Measurements from ENCODE around the gene ELMO1. TPM values are rescaled to one million over a fixed set of nuclear protein-coding genes. Genes with fewer than 3 reads are reported as not detected.

Gene ELMO1
- polyA plus RNA-seq, 1 donor (not counting 4 experiments of a cell fraction or from before 2014, with no cell fraction given) = not detected

DNA sequence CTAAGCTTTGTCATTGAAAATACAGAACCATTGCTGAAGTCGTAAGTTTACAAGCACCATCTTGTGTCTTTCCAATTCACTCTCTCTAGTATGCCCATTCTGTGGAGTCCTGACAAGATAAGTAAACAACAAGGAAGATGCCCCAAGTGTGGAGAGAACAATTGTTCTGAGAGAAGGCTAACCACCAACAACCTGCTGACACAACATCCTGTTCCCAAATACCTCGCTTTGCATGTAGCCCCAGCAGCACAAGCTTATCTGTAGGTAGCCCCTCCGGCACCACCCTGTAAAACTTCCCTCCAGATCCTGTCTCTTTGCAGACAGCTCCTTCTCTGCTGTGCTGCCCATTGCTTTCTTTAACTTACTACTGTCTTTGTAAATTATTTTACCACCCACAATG, 491.0 kb downstream of the ELMO1 start:
- Histone ChIP-seq H4K20me1 (ENCODE audit: control insufficient read depth, extremely low read depth, insufficient read depth, low read length) (no peaks in the 10 kb centered on the region), H3K36me3 (ENCODE audit: control insufficient read depth in 2 of 2, extremely low read depth in 1 of 2, insufficient read depth in 2 of 2, low read length in 2 of 2) (no peaks in the 10 kb centered on the region), H3K4me3 (ENCODE audit: control insufficient read depth in 2 of 3, extremely low read depth in 1 of 3, insufficient read depth in 2 of 3, low read depth in 1 of 3, low read length in 3 of 3) (no peak overlapping the region), H2AFZ (ENCODE audit: control insufficient read depth, low read length) (no peak overlapping the region), H3K9me3 (ENCODE audit: control insufficient read depth, low read depth, low read length) (no peaks in the 10 kb centered on the region), H3K4me2 (ENCODE audit: control insufficient read depth, extremely low read depth, insufficient read depth, low read depth, low read length) (no peak overlapping the region), H3K4me1 (ENCODE audit: control insufficient read depth, extremely low read depth, insufficient read depth, low read length) (no peaks in the 10 kb centered on the region), H3K9ac (ENCODE audit: control insufficient read depth, extremely low read depth, insufficient read depth, low read length) (no peak overlapping the region), H3K27ac (ENCODE audit: control insufficient read depth, insufficient read depth, low read length) (no peak overlapping the region), H3K9me1 (ENCODE audit: control insufficient read depth, extremely low read depth, insufficient read depth, low read length) (no peaks in the 10 kb centered on the region), H3K27me3 (ENCODE audit: control insufficient read depth, extremely low read depth, insufficient read depth, low read length) (no peaks in the 10 kb centered on the region), H3K79me2 (ENCODE audit: control insufficient read depth, insufficient read depth, low read length) (no peaks in the 10 kb centered on the region)
- DNase-seq (ENCODE audit: low read depth, low spot score) (no peak), FAIRE-seq (no peak)
- TF ChIP-seq CTCF (optimal IDR thresholded peaks at IDR 0.05 in 1 of 3, IDR thresholded peaks at IDR 0.05 in 1 of 3, conservative IDR thresholded peaks at IDR 0.05 in 1 of 3; ENCODE audit: extremely low read depth in 1 of 3, insufficient read depth in 2 of 3, low read length in 3 of 3) (no peak), EZH2 (IDR thresholded peaks at IDR 0.05; ENCODE audit: low read length) (no peak)
- dilution Hi-C loops (cut with MboI; ENCODE audit: extremely low pct_ligation_motif_present, low sequenced_read_pairs) = no loop called here

GRCh38 chr7:36956814-36957213, 491.9 kb downstream of the ELMO1 start:
- TF ChIP-seq CTCF (optimal IDR thresholded peaks at IDR 0.05 in 1 of 3, IDR thresholded peaks at IDR 0.05 in 1 of 3, conservative IDR thresholded peaks at IDR 0.05 in 1 of 3; ENCODE audit: extremely low read depth in 1 of 3, insufficient read depth in 2 of 3, low read length in 3 of 3) (no peak), EZH2 (IDR thresholded peaks at IDR 0.05; ENCODE audit: low read length) (no peak)
- Histone ChIP-seq H3K9me1 (ENCODE audit: control insufficient read depth, extremely low read depth, insufficient read depth, low read length) (no peaks in the 10 kb centered on the region), H3K79me2 (ENCODE audit: control insufficient read depth, insufficient read depth, low read length) (no peaks in the 10 kb centered on the region), H3K36me3 (ENCODE audit: control insufficient read depth in 2 of 2, extremely low read depth in 1 of 2, insufficient read depth in 2 of 2, low read length in 2 of 2) (no peaks in the 10 kb centered on the region), H3K9me3 (ENCODE audit: control insufficient read depth, low read depth, low read length) (no peaks in the 10 kb centered on the region), H3K4me1 (ENCODE audit: control insufficient read depth, extremely low read depth, insufficient read depth, low read length) (no peaks in the 10 kb centered on the region), H2AFZ (ENCODE audit: control insufficient read depth, low read length) (no peak overlapping the region), H3K4me2 (ENCODE audit: control insufficient read depth, extremely low read depth, insufficient read depth, low read depth, low read length) (no peak overlapping the region), H4K20me1 (ENCODE audit: control insufficient read depth, extremely low read depth, insufficient read depth, low read length) (no peaks in the 10 kb centered on the region), H3K9ac (ENCODE audit: control insufficient read depth, extremely low read depth, insufficient read depth, low read length) (no peak overlapping the region), H3K27ac (ENCODE audit: control insufficient read depth, insufficient read depth, low read length) (no peak overlapping the region), H3K27me3 (ENCODE audit: control insufficient read depth, extremely low read depth, insufficient read depth, low read length) (no peaks in the 10 kb centered on the region), H3K4me3 (ENCODE audit: control insufficient read depth in 2 of 3, extremely low read depth in 1 of 3, insufficient read depth in 2 of 3, low read depth in 1 of 3, low read length in 3 of 3) (no peak overlapping the region)
- dilution Hi-C loops (cut with MboI; ENCODE audit: extremely low pct_ligation_motif_present, low sequenced_read_pairs) = no loop called here
- FAIRE-seq (no peak), DNase-seq (ENCODE audit: low read depth, low spot score) (no peak)

Data from keratinocyte (primary cell).